GM12878 (cell line): Measurements from ENCODE around the gene VPS52.

Source experiments
- BHLHE40 ChIP-seq, 2 experiments: fragments of 450-650 bp in 1 of 2; IDR thresholded peaks; 2 replicates each; pipeline ENCODE4 v1.6.1; 2011 to 2017; ENCODE audit warnings: low read depth in 2 of 2, borderline replicate concordance in 1 of 2, improper control_type of control experiment in 1 of 2, low read length in 1 of 2, mild to moderate bottlenecking in 1 of 2
- CHD2 ChIP-seq: IDR thresholded peaks from 2 replicates; pipeline ENCODE4 v1.6.1; 2011; ENCODE audit warnings: low read depth, low read length, improper control_type of control experiment, borderline replicate concordance
- CTCF ChIP-seq, 3 experiments: IDR thresholded peaks in 2 of 3; conservative IDR thresholded peaks in 1 of 3; 2 replicates each; pipeline ENCODE4 v1.5.1; 2011; ENCODE audit warnings: low read depth in 3 of 3, low read length in 3 of 3, mild to moderate bottlenecking in 3 of 3, control low read depth in 2 of 3, moderate library complexity in 2 of 3, inconsistent platforms in 1 of 3, mixed read lengths in 1 of 3; ENCODE audit not compliant: control insufficient read depth in 2 of 3, insufficient read depth in 1 of 3; ENCODE audit errors: extremely low read depth in 1 of 3
- NFYA ChIP-seq: IDR thresholded peaks from 2 replicates; pipeline ENCODE4 v1.6.1; 2011; ENCODE audit warnings: low read depth, mild to moderate bottlenecking, low read length, improper control_type of control experiment, borderline replicate concordance
- PAX8 ChIP-seq: fragments of 450-650 bp; IDR thresholded peaks from 2 replicates; pipeline ENCODE4 v1.6.1; 2017; ENCODE audit warnings: mild to moderate bottlenecking, moderate library complexity
- POLR2AphosphoS5 ChIP-seq: IDR thresholded peaks from 2 replicates; pipeline ENCODE4 v1.6.1; 2011; ENCODE audit warnings: mild to moderate bottlenecking, low read length, inconsistent platforms
- RAD51 ChIP-seq: fragments of 450-650 bp; IDR thresholded peaks from 2 replicates; pipeline ENCODE4 v1.6.1; 2016; ENCODE audit warnings: moderate library complexity, mild to moderate bottlenecking, inconsistent platforms
- REST ChIP-seq: IDR thresholded peaks from 2 replicates; pipeline ENCODE4 v1.6.1; 2012; ENCODE audit warnings: mild to moderate bottlenecking, low read depth, low read length
- ZNF274 ChIP-seq: IDR thresholded peaks from one replicate; pipeline ENCODE4 v1.8.0; 2011; ENCODE audit not compliant: insufficient read length, insufficient read depth
- ZNF687 ChIP-seq: fragments of 450-650 bp; IDR thresholded peaks from 2 replicates; pipeline ENCODE4 v1.6.1; 2017; ENCODE audit warnings: mild to moderate bottlenecking, moderate library complexity

GRCh38 chr6:33236852-33237251 lies 34.8 kb downstream of the VPS52 start:
- TF ChIP-seq NFYA (no peak), ZNF687 (no peak), BHLHE40 (IDR thresholded peaks at IDR 0.05; ENCODE audit: borderline replicate concordance in 1 of 2, low read depth in 2 of 2, low read length in 1 of 2) (no peak), CTCF (IDR thresholded peaks at IDR 0.05 in 2 of 3, conservative IDR thresholded peaks at IDR 0.05 in 1 of 3; ENCODE audit: control insufficient read depth in 2 of 3, extremely low read depth in 1 of 3, insufficient read depth in 1 of 3, low read depth in 3 of 3, low read length in 3 of 3) (no peak), POLR2AphosphoS5 (no peak), RAD51 (no peak), CHD2 (no peak), REST (no peak), PAX8 (no peak), ZNF274 (no peak)
